ENCODE data around the gene ARHGAP24. TPM values are rescaled to one million over a fixed set of nuclear protein-coding genes. Genes with fewer than 3 reads are reported as not detected.

The ARHGAP24 gene
- total RNA-seq, 1 donor from 2014 or later = 61.1 TPM

DNA sequence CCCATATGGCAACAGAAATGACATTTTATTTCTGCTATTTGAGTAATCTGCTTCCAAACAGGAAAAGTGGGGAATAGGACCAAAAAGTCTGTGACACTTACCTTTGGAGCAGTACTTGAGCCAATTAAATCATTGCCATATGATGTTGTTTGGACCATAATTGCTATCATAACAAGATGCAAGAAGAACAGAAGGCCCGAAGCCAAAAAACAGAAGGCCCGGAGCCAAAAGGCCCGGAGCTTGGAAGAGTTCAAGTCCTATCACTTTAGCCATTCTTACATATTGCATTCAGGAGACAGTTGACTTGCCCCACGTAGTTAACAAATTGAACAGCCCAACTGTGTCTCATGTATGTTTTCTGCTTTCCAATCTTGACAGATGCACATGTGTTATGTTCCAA, 285.6 kb downstream of the ARHGAP24 start:
- no peak overlapping the region for H3K4me3 ChIP-seq (ENCODE audit: low read length in 3 of 3)
- no peaks in the 10 kb centered on the region for H3K27me3 ChIP-seq (ENCODE audit: control insufficient read depth in 3 of 3, insufficient read depth in 3 of 3, low read length in 3 of 3)
- peaks cover 0 to 6% (median 5%) of the 10 kb centered on the region in 3 donors for H3K4me1 ChIP-seq (ENCODE audit: control insufficient read depth in 3 of 3, insufficient read depth in 3 of 3, low read length in 3 of 3)
- no peak overlapping the region for H3K27ac ChIP-seq (ENCODE audit: low read depth, low read length)
- H3K9ac ChIP-seq (ENCODE audit: low read depth in 1 of 3, low read length in 3 of 3) = no peak overlapping the region
- H3K36me3 ChIP-seq (ENCODE audit: control insufficient read depth in 3 of 3, insufficient read depth in 3 of 3, low read length in 3 of 3) = no peaks in the 10 kb centered on the region
- no peaks in the 10 kb centered on the region for H3K9me3 ChIP-seq (ENCODE audit: control insufficient read depth in 3 of 3, low read length in 3 of 3)

DNA sequence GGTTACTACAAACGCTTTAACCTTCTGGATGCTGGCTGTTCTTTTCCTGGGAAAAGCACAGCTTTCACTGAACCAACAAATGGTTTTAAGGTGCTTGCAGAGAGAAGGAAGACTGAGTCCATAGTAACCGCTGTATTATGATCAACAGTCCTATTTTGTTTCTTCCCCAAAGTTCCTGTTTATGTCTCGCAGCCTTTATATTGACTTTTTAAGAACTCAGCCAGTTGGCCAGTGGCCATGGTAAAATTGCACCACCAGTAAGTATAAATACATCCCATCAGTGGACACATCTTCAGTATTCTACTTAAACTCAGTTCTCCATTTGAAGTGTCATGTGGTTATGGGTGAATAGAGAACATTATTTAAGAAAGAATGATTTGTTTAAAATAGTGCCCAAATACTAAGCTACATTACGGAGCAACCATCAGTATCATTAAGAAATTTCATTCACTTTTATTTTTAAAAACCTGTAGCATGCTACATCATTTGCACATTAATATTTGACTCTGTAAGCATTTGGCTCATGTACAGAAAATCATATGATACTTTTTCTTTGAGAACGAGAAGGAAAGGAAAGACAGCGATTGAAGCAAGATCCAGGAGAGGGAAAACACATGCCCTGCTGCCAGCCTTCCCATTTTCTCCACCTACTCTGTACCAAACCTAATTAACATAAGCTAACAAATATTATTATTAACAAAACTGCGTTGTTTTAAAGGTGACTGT, 287.0 kb downstream of the ARHGAP24 start:
- Histone ChIP-seq H3K4me3 (ENCODE audit: low read length in 3 of 3) (no peak overlapping the region), H3K9me3 (ENCODE audit: control insufficient read depth in 3 of 3, low read length in 3 of 3) (no peaks in the 10 kb centered on the region), H3K9ac (ENCODE audit: low read depth in 1 of 3, low read length in 3 of 3) (no peak overlapping the region), H3K4me1 (ENCODE audit: control insufficient read depth in 3 of 3, insufficient read depth in 3 of 3, low read length in 3 of 3) (peaks cover 0 to 6% (median 5%) of the 10 kb centered on the region in 3 donors), H3K27ac (ENCODE audit: low read depth, low read length) (peak overlapping the region; percentile 57), H3K27me3 (ENCODE audit: control insufficient read depth in 3 of 3, insufficient read depth in 3 of 3, low read length in 3 of 3) (no peaks in the 10 kb centered on the region), H3K36me3 (ENCODE audit: control insufficient read depth in 3 of 3, insufficient read depth in 3 of 3, low read length in 3 of 3) (no peaks in the 10 kb centered on the region)

DNA sequence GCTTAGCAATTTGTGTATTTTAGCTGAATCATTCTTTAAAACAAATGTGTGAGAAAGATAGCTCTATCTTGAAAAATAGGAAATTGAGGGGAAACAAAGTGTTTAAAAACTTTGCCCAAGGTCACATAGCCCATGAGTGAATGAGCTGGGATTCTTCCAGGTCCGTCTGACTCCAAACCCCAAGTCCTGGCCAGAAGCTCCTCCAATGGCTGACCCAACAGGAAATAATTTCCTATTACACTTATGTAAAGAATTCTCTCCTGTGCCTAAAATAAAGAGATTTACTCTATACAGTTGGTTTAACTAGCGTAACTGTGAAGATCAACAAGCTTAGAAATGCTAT, 287.6 kb downstream of the ARHGAP24 start:
- H3K9ac ChIP-seq (ENCODE audit: low read depth in 1 of 3, low read length in 3 of 3) = no peak overlapping the region
- no peaks in the 10 kb centered on the region for H3K36me3 ChIP-seq (ENCODE audit: control insufficient read depth in 3 of 3, insufficient read depth in 3 of 3, low read length in 3 of 3)
- peak overlapping the region; percentile 57 for H3K27ac ChIP-seq (ENCODE audit: low read depth, low read length)
- H3K4me3 ChIP-seq (ENCODE audit: low read length in 3 of 3) = no peak overlapping the region
- H3K4me1 ChIP-seq (ENCODE audit: control insufficient read depth in 3 of 3, insufficient read depth in 3 of 3, low read length in 3 of 3) = peaks cover 0 to 6% (median 5%) of the 10 kb centered on the region in 3 donors
- no peaks in the 10 kb centered on the region for H3K27me3 ChIP-seq (ENCODE audit: control insufficient read depth in 3 of 3, insufficient read depth in 3 of 3, low read length in 3 of 3)
- no peaks in the 10 kb centered on the region for H3K9me3 ChIP-seq (ENCODE audit: control insufficient read depth in 3 of 3, low read length in 3 of 3)

DNA sequence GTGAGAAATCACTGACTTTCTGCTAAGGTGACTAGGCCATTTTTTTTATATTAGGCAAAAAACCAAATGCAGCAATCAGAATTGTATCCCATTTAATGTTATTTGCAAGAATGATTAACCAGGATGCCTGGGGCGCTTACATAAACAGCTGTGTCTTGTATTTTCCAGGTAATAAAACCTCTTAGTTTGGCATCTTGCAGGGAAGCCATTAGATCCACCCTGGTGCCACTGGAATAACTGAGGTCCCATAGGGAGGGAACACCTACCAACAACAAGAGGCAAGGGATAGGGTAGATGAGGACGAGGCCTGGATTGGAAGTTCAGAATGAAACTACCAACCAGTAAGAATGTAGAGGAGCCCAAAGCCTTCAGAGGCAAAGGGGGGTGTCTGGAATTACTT, 288.3 kb downstream of the ARHGAP24 start:
- H3K9me3 ChIP-seq (ENCODE audit: control insufficient read depth in 3 of 3, low read length in 3 of 3) = no peaks in the 10 kb centered on the region
- no peak overlapping the region for H3K4me3 ChIP-seq (ENCODE audit: low read length in 3 of 3)
- peaks cover 0 to 6% (median 5%) of the 10 kb centered on the region in 3 donors for H3K4me1 ChIP-seq (ENCODE audit: control insufficient read depth in 3 of 3, insufficient read depth in 3 of 3, low read length in 3 of 3)
- peak overlapping the region; percentile 57 for H3K27ac ChIP-seq (ENCODE audit: low read depth, low read length)
- no peak overlapping the region for H3K9ac ChIP-seq (ENCODE audit: low read depth in 1 of 3, low read length in 3 of 3)
- no peaks in the 10 kb centered on the region for H3K27me3 ChIP-seq (ENCODE audit: control insufficient read depth in 3 of 3, insufficient read depth in 3 of 3, low read length in 3 of 3)
- no peaks in the 10 kb centered on the region for H3K36me3 ChIP-seq (ENCODE audit: control insufficient read depth in 3 of 3, insufficient read depth in 3 of 3, low read length in 3 of 3)

DNA sequence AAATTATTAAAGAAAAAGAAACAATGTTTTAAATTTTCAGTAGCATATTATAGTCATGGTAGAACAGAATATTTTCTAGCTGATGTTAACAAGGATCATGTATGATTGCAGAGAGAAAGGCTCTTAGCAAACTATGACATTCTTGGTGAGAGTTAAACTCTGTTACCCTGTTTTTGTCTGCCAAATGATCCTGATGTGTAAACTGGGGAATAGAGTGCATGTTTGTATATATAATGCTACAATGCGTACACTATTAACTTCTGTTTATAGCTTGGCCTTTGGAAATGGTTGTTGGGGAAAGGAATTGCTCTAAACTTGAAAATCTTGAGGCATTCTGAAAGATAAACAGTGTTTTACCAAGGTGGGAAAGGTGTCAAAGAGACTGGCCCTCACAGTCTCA, 292.7 kb downstream of the ARHGAP24 start:
- no peak overlapping the region for H3K9ac ChIP-seq (ENCODE audit: low read depth in 1 of 3, low read length in 3 of 3)
- no peak overlapping the region for H3K27ac ChIP-seq (ENCODE audit: low read depth, low read length)

DNA sequence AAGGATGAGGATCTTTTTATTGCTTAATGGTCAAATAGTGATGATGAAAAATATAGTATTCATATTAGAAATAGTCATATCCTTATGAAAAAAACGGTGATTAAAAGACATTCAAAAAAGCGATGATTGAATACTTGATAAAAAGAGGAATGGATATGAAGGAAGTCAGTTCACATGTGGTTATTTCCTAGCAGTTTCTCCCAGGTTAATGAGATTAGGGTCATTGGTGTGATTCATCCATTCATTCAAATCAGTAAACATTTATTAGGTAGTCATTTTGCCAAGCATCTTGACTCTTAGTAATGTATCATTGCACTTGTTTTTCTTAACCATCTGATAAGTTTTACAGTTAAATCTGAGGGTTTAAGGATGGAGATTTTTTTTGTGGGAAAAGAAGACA, 294.1 kb downstream of the ARHGAP24 start:
- no peaks in the 10 kb centered on the region for H3K27me3 ChIP-seq (ENCODE audit: control insufficient read depth in 3 of 3, insufficient read depth in 3 of 3, low read length in 3 of 3)
- H3K36me3 ChIP-seq (ENCODE audit: control insufficient read depth in 3 of 3, insufficient read depth in 3 of 3, low read length in 3 of 3) = no peaks in the 10 kb centered on the region
- no peaks in the 10 kb centered on the region for H3K9me3 ChIP-seq (ENCODE audit: control insufficient read depth in 3 of 3, low read length in 3 of 3)
- H3K4me3 ChIP-seq (ENCODE audit: low read length in 3 of 3) = no peak overlapping the region
- H3K9ac ChIP-seq (ENCODE audit: low read depth in 1 of 3, low read length in 3 of 3) = no peak overlapping the region
- no peaks in the 10 kb centered on the region for H3K4me1 ChIP-seq (ENCODE audit: control insufficient read depth in 3 of 3, insufficient read depth in 3 of 3, low read length in 3 of 3)
- no peak overlapping the region for H3K27ac ChIP-seq (ENCODE audit: low read depth, low read length)

More for the DNA sequence above, 292.7 kb downstream of the ARHGAP24 start:
- no peaks in the 10 kb centered on the region for H3K4me1 ChIP-seq (ENCODE audit: control insufficient read depth in 3 of 3, insufficient read depth in 3 of 3, low read length in 3 of 3)
- H3K36me3 ChIP-seq (ENCODE audit: control insufficient read depth in 3 of 3, insufficient read depth in 3 of 3, low read length in 3 of 3) = no peaks in the 10 kb centered on the region
- H3K27me3 ChIP-seq (ENCODE audit: control insufficient read depth in 3 of 3, insufficient read depth in 3 of 3, low read length in 3 of 3) = no peaks in the 10 kb centered on the region
- H3K4me3 ChIP-seq (ENCODE audit: low read length in 3 of 3) = no peak overlapping the region
- H3K9me3 ChIP-seq (ENCODE audit: control insufficient read depth in 3 of 3, low read length in 3 of 3) = no peaks in the 10 kb centered on the region

DNA sequence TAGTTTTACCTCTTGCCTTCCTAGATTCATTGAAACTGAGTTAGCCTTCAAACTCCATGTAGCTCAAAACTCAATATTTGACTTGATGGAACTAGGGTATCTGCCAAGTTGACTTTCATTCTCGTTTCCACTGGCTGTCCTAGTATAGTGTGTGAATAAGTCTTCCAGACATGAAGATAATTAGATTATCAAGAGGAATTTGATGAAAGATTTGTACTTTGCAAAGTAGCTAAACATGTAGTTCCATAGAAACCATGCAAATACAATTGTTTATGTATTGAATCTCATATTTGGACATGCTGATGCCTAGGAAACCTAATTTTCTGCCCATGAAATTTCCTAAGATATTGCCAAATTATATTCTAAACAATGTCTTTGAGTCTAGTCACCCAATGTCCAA, 297.5 kb downstream of the ARHGAP24 start:
- no peaks in the 10 kb centered on the region for H3K9me3 ChIP-seq (ENCODE audit: control insufficient read depth in 3 of 3, low read length in 3 of 3)
- no peak overlapping the region for H3K9ac ChIP-seq (ENCODE audit: low read depth in 1 of 3, low read length in 3 of 3)
- H3K27ac ChIP-seq (ENCODE audit: low read depth, low read length) = no peak overlapping the region
- H3K27me3 ChIP-seq (ENCODE audit: control insufficient read depth in 3 of 3, insufficient read depth in 3 of 3, low read length in 3 of 3) = no peaks in the 10 kb centered on the region
- no peaks in the 10 kb centered on the region for H3K36me3 ChIP-seq (ENCODE audit: control insufficient read depth in 3 of 3, insufficient read depth in 3 of 3, low read length in 3 of 3)
- H3K4me1 ChIP-seq (ENCODE audit: control insufficient read depth in 3 of 3, insufficient read depth in 3 of 3, low read length in 3 of 3) = peaks cover 0 to 10% (median 8%) of the 10 kb centered on the region in 3 donors
- H3K4me3 ChIP-seq (ENCODE audit: low read length in 3 of 3) = no peak overlapping the region

DNA sequence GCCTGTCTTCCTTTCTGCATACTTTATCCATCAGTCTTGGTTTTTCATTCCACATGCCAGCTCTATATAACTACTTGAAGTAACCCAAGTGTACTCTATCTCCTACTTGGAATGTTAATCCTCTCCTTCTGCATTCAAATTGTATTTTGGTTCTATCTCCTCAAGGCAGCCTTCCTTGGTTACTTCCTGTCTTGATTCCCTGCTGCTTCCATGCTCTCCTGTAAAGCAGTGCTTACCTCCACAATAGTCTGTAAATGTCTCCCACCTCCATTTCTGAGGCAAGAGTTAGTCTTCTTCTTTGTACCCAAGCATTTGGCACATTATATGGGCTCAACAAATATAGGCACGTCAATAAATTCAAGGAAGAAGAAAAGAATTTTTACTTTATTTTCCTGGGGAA, 298.4 kb downstream of the ARHGAP24 start:
- no peaks in the 10 kb centered on the region for H3K9me3 ChIP-seq (ENCODE audit: control insufficient read depth in 3 of 3, low read length in 3 of 3)
- no peak overlapping the region for H3K9ac ChIP-seq (ENCODE audit: low read depth in 1 of 3, low read length in 3 of 3)
- peaks cover 0 to 10% (median 8%) of the 10 kb centered on the region in 3 donors for H3K4me1 ChIP-seq (ENCODE audit: control insufficient read depth in 3 of 3, insufficient read depth in 3 of 3, low read length in 3 of 3)
- no peak overlapping the region for H3K4me3 ChIP-seq (ENCODE audit: low read length in 3 of 3)
- H3K27me3 ChIP-seq (ENCODE audit: control insufficient read depth in 3 of 3, insufficient read depth in 3 of 3, low read length in 3 of 3) = no peaks in the 10 kb centered on the region
- no peaks in the 10 kb centered on the region for H3K36me3 ChIP-seq (ENCODE audit: control insufficient read depth in 3 of 3, insufficient read depth in 3 of 3, low read length in 3 of 3)
- H3K27ac ChIP-seq (ENCODE audit: low read depth, low read length) = no peak overlapping the region

DNA sequence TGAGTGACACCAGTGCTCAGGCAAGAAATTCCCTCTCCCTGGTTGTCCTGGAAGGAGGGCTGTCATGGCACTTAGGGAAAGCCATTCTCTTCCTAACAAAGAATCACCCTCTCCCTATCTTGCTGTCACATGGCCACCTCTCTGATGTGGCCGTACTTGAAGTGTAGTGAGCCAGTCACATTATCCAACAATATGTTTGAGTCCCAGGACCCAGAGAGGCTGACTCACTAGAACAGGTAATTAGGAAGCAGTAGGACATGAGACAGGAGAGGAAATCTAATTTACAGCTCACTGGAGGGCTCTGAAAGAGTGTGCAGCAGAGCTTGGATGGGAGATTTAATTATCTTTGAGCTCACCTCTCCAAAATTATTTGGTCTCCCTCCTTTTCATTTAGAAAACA, 299.1 kb downstream of the ARHGAP24 start:
- Histone ChIP-seq H3K4me1 (ENCODE audit: control insufficient read depth in 3 of 3, insufficient read depth in 3 of 3, low read length in 3 of 3) (peaks cover 0 to 10% (median 8%) of the 10 kb centered on the region in 3 donors), H3K9ac (ENCODE audit: low read depth in 1 of 3, low read length in 3 of 3) (no peak overlapping the region), H3K4me3 (ENCODE audit: low read length in 3 of 3) (no peak overlapping the region), H3K36me3 (ENCODE audit: control insufficient read depth in 3 of 3, insufficient read depth in 3 of 3, low read length in 3 of 3) (no peaks in the 10 kb centered on the region), H3K9me3 (ENCODE audit: control insufficient read depth in 3 of 3, low read length in 3 of 3) (no peaks in the 10 kb centered on the region), H3K27me3 (ENCODE audit: control insufficient read depth in 3 of 3, insufficient read depth in 3 of 3, low read length in 3 of 3) (no peaks in the 10 kb centered on the region), H3K27ac (ENCODE audit: low read depth, low read length) (no peak overlapping the region)

DNA sequence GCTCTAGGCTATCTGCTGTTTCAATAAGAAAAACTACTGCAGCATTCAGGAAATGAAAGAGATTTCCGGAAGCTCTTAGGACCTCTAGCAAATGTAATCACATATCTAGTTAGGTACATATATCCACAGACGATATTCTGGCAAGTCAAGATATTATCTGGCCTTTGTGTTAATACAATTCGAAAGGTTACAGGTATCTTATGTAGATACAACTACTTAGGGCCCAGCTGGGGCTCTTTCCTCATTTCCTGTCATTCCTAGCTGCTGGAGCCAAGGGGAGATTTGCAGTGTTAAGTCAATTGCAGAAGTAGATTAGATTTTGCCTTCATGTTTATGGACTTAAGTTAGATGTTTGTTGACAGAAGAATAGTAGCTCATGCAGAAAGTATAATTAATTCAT, 299.5 kb downstream of the ARHGAP24 start:
- Histone ChIP-seq H3K36me3 (ENCODE audit: control insufficient read depth in 3 of 3, insufficient read depth in 3 of 3, low read length in 3 of 3) (no peaks in the 10 kb centered on the region), H3K9ac (ENCODE audit: low read depth in 1 of 3, low read length in 3 of 3) (no peak overlapping the region)

More for the DNA sequence above, 299.5 kb downstream of the ARHGAP24 start:
- Histone ChIP-seq H3K4me1 (ENCODE audit: control insufficient read depth in 3 of 3, insufficient read depth in 3 of 3, low read length in 3 of 3) (peaks cover 0 to 10% (median 8%) of the 10 kb centered on the region in 3 donors), H3K27me3 (ENCODE audit: control insufficient read depth in 3 of 3, insufficient read depth in 3 of 3, low read length in 3 of 3) (no peaks in the 10 kb centered on the region), H3K27ac (ENCODE audit: low read depth, low read length) (no peak overlapping the region), H3K4me3 (ENCODE audit: low read length in 3 of 3) (no peak overlapping the region), H3K9me3 (ENCODE audit: control insufficient read depth in 3 of 3, low read length in 3 of 3) (no peaks in the 10 kb centered on the region)
